Ectodermal cell (in vitro differentiated cells): ENCODE results near the gene UVRAG.

ENCODE experiments used
- H3K27ac ChIP-seq: 2 replicates; pipeline ENCODE4 v1.7.0; 2013; ENCODE audit warnings: mild to moderate bottlenecking, low read depth, low read length; ENCODE audit not compliant: insufficient read depth, poor library complexity, severe bottlenecking
- H3K27me3 ChIP-seq: 2 replicates; pipeline ENCODE4 v1.7.0; 2013; ENCODE audit warnings: mild to moderate bottlenecking, low read length; ENCODE audit not compliant: insufficient read depth, control insufficient read depth, poor library complexity, severe bottlenecking
- H3K36me3 ChIP-seq: one replicate; pipeline ENCODE4 v1.7.0; 2013; ENCODE audit warnings: low read length; ENCODE audit not compliant: control insufficient read depth, insufficient read depth
- H3K4me1 ChIP-seq: one replicate; pipeline ENCODE4 v1.7.0; 2013; ENCODE audit warnings: low read length; ENCODE audit not compliant: control insufficient read depth, insufficient read depth
- H3K4me3 ChIP-seq: 2 replicates; pipeline ENCODE4 v1.7.0; 2013; ENCODE audit warnings: low read depth, low read length, control low read depth; ENCODE audit not compliant: insufficient read depth
- H3K9me3 ChIP-seq: 2 replicates; pipeline ENCODE4 v1.7.0; 2013; ENCODE audit warnings: mild to moderate bottlenecking, low read length, moderate library complexity; ENCODE audit not compliant: control insufficient read depth
- WGBS, 2 experiments: methylation state at CpG; one replicate each; pipeline ENCODE4 v1.1.7; 2013; ENCODE audit warnings: missing lambda C conversion rate in 2 of 2; 5-methylcytosine and 5-hydroxymethylcytosine counted together

Gene UVRAG

GRCh38 chr11:75911459-75911858 is 96.4 kb downstream of the UVRAG start:
- H3K27me3 ChIP-seq, result no peaks in the 10 kb centered on the region
- no peaks in the 10 kb centered on the region for H3K36me3 ChIP-seq
- 94 to 96% methylated on average over 11 of the region's 11 CpGs for WGBS, 2 experiments
- H3K4me1 ChIP-seq, result no peaks in the 10 kb centered on the region
- no peak overlapping the region for H3K4me3 ChIP-seq
- no peak overlapping the region for H3K27ac ChIP-seq
- no peaks in the 10 kb centered on the region for H3K9me3 ChIP-seq

- Histone ChIP-seq H3K27ac (no peak overlapping the region), H3K4me3 (no peak overlapping the region), H3K4me1 (no peaks in the 10 kb centered on the region), H3K27me3 (no peaks in the 10 kb centered on the region), H3K36me3 (no peaks in the 10 kb centered on the region), H3K9me3 (no peaks in the 10 kb centered on the region)
- 95 to 100% methylated on average over 1 to 2 of the region's 2 CpGs for WGBS, 2 experiments
These were observed 99.0 kb downstream of the UVRAG start for GRCh38 chr11:75913984-75914383.

- H3K9me3 ChIP-seq, result no peaks in the 10 kb centered on the region
- no peaks in the 10 kb centered on the region for H3K36me3 ChIP-seq
- 91 to 100% methylated on average over 1 of the region's 1 CpG for WGBS, 2 experiments
- no peak overlapping the region for H3K4me3 ChIP-seq
- H3K27me3 ChIP-seq, result no peaks in the 10 kb centered on the region
- no peak overlapping the region for H3K27ac ChIP-seq
- H3K4me1 ChIP-seq, result no peaks in the 10 kb centered on the region
These were observed 101.9 kb downstream of the UVRAG start for GRCh38 chr11:75916882-75917281.

GRCh38 chr11:75918331-75918730 is 103.3 kb downstream of the UVRAG start:
- Histone ChIP-seq H3K4me3 (no peak overlapping the region), H3K27ac (no peak overlapping the region), H3K9me3 (no peaks in the 10 kb centered on the region), H3K27me3 (no peaks in the 10 kb centered on the region), H3K36me3 (no peaks in the 10 kb centered on the region), H3K4me1 (no peaks in the 10 kb centered on the region)
- 96 to 97% methylated on average over 6 to 7 of the region's 7 CpGs for WGBS, 2 experiments

- H3K27me3 ChIP-seq, result no peaks in the 10 kb centered on the region
- H3K27ac ChIP-seq, result no peak overlapping the region
- no peaks in the 10 kb centered on the region for H3K9me3 ChIP-seq
- no peaks in the 10 kb centered on the region for H3K4me1 ChIP-seq
- no peak overlapping the region for H3K4me3 ChIP-seq
- H3K36me3 ChIP-seq, result no peaks in the 10 kb centered on the region
- WGBS, 2 experiments, result 91 to 98% methylated on average over 2 of the region's 2 CpGs
These were observed 104.5 kb downstream of the UVRAG start for GRCh38 chr11:75919525-75919924.

GRCh38 chr11:75920848-75921247 is 105.8 kb downstream of the UVRAG start:
- no peak overlapping the region for H3K4me3 ChIP-seq
- no peak overlapping the region for H3K27ac ChIP-seq
- WGBS, 2 experiments, result no CpG with 5 or more reads among the region's 1 CpG

GRCh38 chr11:75921808-75922207 is 106.8 kb downstream of the UVRAG start:
- Histone ChIP-seq H3K36me3 (no peaks in the 10 kb centered on the region), H3K4me3 (no peak overlapping the region), H3K27me3 (no peaks in the 10 kb centered on the region), H3K4me1 (no peaks in the 10 kb centered on the region), H3K27ac (no peak overlapping the region), H3K9me3 (no peaks in the 10 kb centered on the region)
- WGBS, 2 experiments, result 96% methylated on average over 2 of the region's 3 CpGs; no CpG with 5 or more reads in 1 of the 2 experiments

More at GRCh38 chr11:75920848-75921247, 105.8 kb downstream of the UVRAG start:
- Histone ChIP-seq H3K4me1 (no peaks in the 10 kb centered on the region), H3K27me3 (no peaks in the 10 kb centered on the region), H3K9me3 (no peaks in the 10 kb centered on the region), H3K36me3 (no peaks in the 10 kb centered on the region)

- Histone ChIP-seq H3K27ac (no peak overlapping the region), H3K9me3 (no peaks in the 10 kb centered on the region), H3K4me3 (no peak overlapping the region), H3K4me1 (no peaks in the 10 kb centered on the region), H3K27me3 (no peaks in the 10 kb centered on the region), H3K36me3 (no peaks in the 10 kb centered on the region)
- WGBS, 2 experiments, result 91 to 96% methylated on average over 3 to 5 of the region's 6 CpGs
These were observed 110.2 kb downstream of the UVRAG start for GRCh38 chr11:75924966-75925784.

- no peaks in the 10 kb centered on the region for H3K36me3 ChIP-seq
- H3K4me1 ChIP-seq, result no peaks in the 10 kb centered on the region
- H3K27me3 ChIP-seq, result no peaks in the 10 kb centered on the region
- H3K27ac ChIP-seq, result no peak overlapping the region
- H3K4me3 ChIP-seq, result no peak overlapping the region
- 94 to 100% methylated on average over 1 of the region's 1 CpG for WGBS, 2 experiments
- no peaks in the 10 kb centered on the region for H3K9me3 ChIP-seq
These were observed 110.8 kb downstream of the UVRAG start for GRCh38 chr11:75925785-75926164.

- no peaks in the 10 kb centered on the region for H3K36me3 ChIP-seq
- H3K4me3 ChIP-seq, result no peak overlapping the region
These were observed 114.7 kb downstream of the UVRAG start for GRCh38 chr11:75929706-75930105.

More at GRCh38 chr11:75929706-75930105, 114.7 kb downstream of the UVRAG start:
- Histone ChIP-seq H3K9me3 (no peaks in the 10 kb centered on the region), H3K27me3 (no peaks in the 10 kb centered on the region), H3K4me1 (no peaks in the 10 kb centered on the region), H3K27ac (no peak overlapping the region)
- WGBS, 2 experiments, result 91 to 96% methylated on average over 4 of the region's 4 CpGs
